Measurements from ENCODE around the gene TMEM239.
"Not testable (repeated sequence)": the region's sequence is repeated elsewhere in the genome, so short reads cannot be mapped to it uniquely, and the experiment has no call there.

The TMEM239 gene

DNA sequence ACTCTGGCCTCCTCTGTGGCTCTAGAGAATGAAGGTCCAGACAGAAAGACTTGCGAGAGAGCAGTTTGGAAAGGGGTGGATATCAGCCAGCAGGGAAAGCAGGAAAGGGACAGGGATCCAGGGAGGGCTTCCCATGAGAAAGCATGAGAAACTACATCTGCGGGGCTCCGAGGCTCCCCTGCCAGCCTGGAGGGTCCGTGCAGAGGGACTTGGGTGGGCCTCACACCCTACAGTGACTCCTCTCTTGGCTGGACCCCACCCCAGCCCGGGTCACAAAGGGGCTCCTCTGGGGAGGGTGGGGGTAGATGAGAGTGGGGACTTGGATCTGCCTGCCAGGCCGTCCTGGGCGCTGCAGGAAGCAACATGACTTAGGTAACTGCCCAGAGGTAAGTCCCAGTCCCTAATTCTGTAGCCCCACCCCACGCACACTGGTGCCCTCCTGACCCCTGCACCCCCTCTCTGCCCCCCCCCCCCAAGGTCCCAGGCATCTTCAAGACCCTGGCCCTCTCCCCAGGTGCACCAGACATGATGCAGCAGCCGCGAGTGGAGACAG is at the start of gene TMEM239:
Gene TMEM239, plus strand, starts transcription at position 335 of the 553 bp plus-strand sequence. Its CDS starts 191 bp downstream, at position 526.
- peaks cover 8 to 12% of the 10 kb centered on the region in 2 donors for H3K27me3 ChIP-seq (ENCODE audit: control insufficient read depth in 1 of 2, insufficient read depth in 2 of 2, low read length in 2 of 2)
- no peak within 1 kb of the TSS for H3K9ac ChIP-seq (ENCODE audit: low read depth in 1 of 2, low read length in 2 of 2)
- H3K27ac ChIP-seq (ENCODE audit: low read depth, low read length): no peak within 1 kb of the TSS
- no peaks in the 10 kb centered on the region for H3K4me1 ChIP-seq (ENCODE audit: control insufficient read depth in 1 of 2, insufficient read depth in 2 of 2, low read length in 2 of 2)
- no peaks in the 10 kb centered on the region for H3K36me3 ChIP-seq (ENCODE audit: control insufficient read depth in 1 of 2, insufficient read depth in 2 of 2, low read length in 2 of 2)
- no peak within 1 kb of the TSS for H3K4me3 ChIP-seq (ENCODE audit: low read depth in 1 of 2, low read length in 2 of 2)
- peaks cover 8 to 9% of the 10 kb centered on the region in 2 donors for H3K9me3 ChIP-seq (ENCODE audit: control insufficient read depth in 1 of 2, low read length in 2 of 2)

DNA sequence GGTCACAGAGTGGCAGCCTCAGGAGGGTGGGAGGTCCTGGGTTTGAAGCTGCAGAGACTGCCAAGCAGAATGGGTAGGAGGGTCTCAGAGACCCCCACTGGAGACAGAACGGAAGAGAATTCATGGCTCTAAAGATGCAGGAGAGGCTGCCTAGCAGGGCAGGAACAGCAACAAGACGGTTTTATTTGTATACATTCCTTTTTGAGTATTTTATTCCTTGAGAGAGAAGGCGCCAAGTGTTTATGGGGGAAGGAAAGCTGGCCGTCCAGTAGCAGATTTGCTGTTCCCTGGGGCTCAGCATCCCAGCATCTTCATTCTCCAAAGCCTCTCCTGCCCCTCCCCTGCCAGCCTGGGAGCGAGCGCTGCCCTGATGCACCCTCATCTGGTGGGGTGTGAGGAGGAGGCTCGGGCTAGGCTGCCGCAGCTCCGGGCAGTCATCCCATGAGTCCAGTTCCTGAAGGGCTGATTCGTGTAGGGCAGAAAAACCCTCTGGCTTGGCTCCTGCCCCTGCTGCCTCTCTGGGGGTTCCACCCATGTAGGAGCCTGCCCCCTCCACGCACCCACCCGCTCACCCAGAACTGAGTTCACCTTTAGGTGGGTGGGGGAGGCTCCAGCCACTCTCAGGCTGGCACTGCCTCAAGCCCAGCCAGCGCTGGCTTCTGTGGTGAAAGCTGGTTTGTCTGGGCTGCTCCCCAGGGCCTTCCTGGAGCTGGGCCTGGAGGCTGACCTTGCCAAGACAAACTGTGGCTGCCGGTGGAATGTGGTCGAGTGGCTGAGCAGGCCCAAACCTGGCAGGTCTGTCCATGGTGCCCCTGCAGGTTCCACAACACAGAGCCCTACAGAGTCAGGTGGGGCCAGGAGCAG is 48.2 kb upstream of the TMEM239 start:
- no peaks in the 10 kb centered on the region for H3K4me1 ChIP-seq (ENCODE audit: control insufficient read depth in 1 of 2, insufficient read depth in 2 of 2, low read length in 2 of 2)
- no peak overlapping the region for H3K27ac ChIP-seq (ENCODE audit: low read depth, low read length)
- no peak overlapping the region for H3K9ac ChIP-seq (ENCODE audit: low read depth in 1 of 2, low read length in 2 of 2)
- H3K4me3 ChIP-seq (ENCODE audit: low read depth in 1 of 2, low read length in 2 of 2): no peak overlapping the region
- H3K27me3 ChIP-seq (ENCODE audit: control insufficient read depth in 1 of 2, insufficient read depth in 2 of 2, low read length in 2 of 2): peaks cover 0 to 8% of the 10 kb centered on the region in 2 donors
- no peaks in the 10 kb centered on the region for H3K9me3 ChIP-seq (ENCODE audit: control insufficient read depth in 1 of 2, low read length in 2 of 2)
- H3K36me3 ChIP-seq (ENCODE audit: control insufficient read depth in 1 of 2, insufficient read depth in 2 of 2, low read length in 2 of 2): no peaks in the 10 kb centered on the region

DNA sequence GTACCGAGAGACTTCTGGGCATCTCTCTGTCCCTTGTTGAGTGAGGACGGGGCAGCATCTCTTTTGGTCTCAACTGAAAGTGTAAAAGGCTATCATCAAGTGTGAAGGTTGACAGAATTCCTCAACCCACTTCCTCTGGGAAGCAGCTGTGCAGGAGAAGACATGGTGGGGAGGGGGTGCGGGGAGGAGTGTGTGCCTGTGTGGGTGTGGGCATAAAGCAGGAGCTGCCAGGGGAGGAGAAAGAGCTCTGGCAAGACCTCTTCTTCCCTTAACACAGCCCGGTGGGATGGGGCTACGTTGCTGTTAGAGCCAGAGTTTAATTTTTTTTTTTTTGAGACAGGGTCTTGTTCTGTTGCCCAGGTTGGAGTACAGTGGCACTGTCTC is 47.5 kb upstream of the TMEM239 start:
- Histone ChIP-seq H3K27ac (ENCODE audit: low read depth, low read length) (no peak overlapping the region), H3K9ac (ENCODE audit: low read depth in 1 of 2, low read length in 2 of 2) (no peak overlapping the region), H3K36me3 (ENCODE audit: control insufficient read depth in 1 of 2, insufficient read depth in 2 of 2, low read length in 2 of 2) (no peaks in the 10 kb centered on the region), H3K4me3 (ENCODE audit: low read depth in 1 of 2, low read length in 2 of 2) (no peak overlapping the region), H3K27me3 (ENCODE audit: control insufficient read depth in 1 of 2, insufficient read depth in 2 of 2, low read length in 2 of 2) (peaks cover 0 to 8% of the 10 kb centered on the region in 2 donors), H3K4me1 (ENCODE audit: control insufficient read depth in 1 of 2, insufficient read depth in 2 of 2, low read length in 2 of 2) (no peaks in the 10 kb centered on the region), H3K9me3 (ENCODE audit: control insufficient read depth in 1 of 2, low read length in 2 of 2) (no peaks in the 10 kb centered on the region)

DNA sequence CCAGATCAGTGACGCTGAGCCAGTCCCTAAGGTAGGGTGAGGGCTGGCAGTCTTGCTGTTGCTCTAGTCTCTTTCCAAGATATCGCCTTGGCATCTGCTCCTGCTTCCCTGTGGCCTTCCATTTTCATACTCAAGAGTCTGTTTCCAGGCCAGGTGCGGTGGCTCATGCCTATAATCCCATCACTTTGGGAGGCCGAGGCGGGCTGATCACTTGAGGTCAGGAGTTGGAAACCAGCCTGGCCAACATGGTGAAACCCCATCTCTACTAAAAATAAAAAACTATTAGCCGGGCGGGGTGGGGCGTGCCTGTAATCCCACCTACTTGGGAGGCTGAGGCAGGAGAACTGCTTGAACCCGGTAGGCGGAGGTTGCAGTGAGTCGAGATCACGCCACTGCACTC is 46.1 kb upstream of the TMEM239 start:
- not testable (repeated sequence) for H3K9ac ChIP-seq (ENCODE audit: low read depth in 1 of 2, low read length in 2 of 2); H3K27me3 ChIP-seq (ENCODE audit: control insufficient read depth in 1 of 2, insufficient read depth in 2 of 2, low read length in 2 of 2); H3K4me3 ChIP-seq (ENCODE audit: low read depth in 1 of 2, low read length in 2 of 2); H3K36me3 ChIP-seq (ENCODE audit: control insufficient read depth in 1 of 2, insufficient read depth in 2 of 2, low read length in 2 of 2); H3K4me1 ChIP-seq (ENCODE audit: control insufficient read depth in 1 of 2, insufficient read depth in 2 of 2, low read length in 2 of 2); H3K27ac ChIP-seq (ENCODE audit: low read depth, low read length); H3K9me3 ChIP-seq (ENCODE audit: control insufficient read depth in 1 of 2, low read length in 2 of 2)

DNA sequence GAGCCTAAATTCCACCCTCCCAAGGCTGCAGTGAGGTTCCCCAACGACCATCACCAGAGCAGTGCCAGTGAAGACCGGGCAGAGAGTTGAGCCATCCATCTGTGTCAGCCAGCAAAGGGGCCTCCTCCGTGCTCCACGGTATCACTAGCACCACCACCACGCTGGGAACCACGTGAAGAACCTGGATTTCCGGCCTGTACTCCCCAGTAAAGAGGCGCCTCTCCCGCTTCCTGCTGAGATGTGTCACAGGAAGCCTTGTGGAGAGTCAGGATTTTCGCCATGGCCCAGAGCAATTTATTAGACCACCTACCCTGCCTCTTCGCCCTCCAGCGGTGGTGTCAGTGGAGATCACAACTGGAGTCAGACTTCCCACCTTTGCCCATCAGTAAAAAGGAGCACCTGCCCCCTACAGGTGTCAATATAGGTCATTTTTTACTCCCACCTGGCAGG is 44.5 kb upstream of the TMEM239 start:
- Histone ChIP-seq H3K4me1 (ENCODE audit: control insufficient read depth in 1 of 2, insufficient read depth in 2 of 2, low read length in 2 of 2) (no peaks in the 10 kb centered on the region), H3K4me3 (ENCODE audit: low read depth in 1 of 2, low read length in 2 of 2) (no peak overlapping the region), H3K36me3 (ENCODE audit: control insufficient read depth in 1 of 2, insufficient read depth in 2 of 2, low read length in 2 of 2) (no peaks in the 10 kb centered on the region), H3K9me3 (ENCODE audit: control insufficient read depth in 1 of 2, low read length in 2 of 2) (no peaks in the 10 kb centered on the region), H3K27ac (ENCODE audit: low read depth, low read length) (no peak overlapping the region), H3K27me3 (ENCODE audit: control insufficient read depth in 1 of 2, insufficient read depth in 2 of 2, low read length in 2 of 2) (peaks cover 0 to 8% of the 10 kb centered on the region in 2 donors), H3K9ac (ENCODE audit: low read depth in 1 of 2, low read length in 2 of 2) (no peak overlapping the region)

DNA sequence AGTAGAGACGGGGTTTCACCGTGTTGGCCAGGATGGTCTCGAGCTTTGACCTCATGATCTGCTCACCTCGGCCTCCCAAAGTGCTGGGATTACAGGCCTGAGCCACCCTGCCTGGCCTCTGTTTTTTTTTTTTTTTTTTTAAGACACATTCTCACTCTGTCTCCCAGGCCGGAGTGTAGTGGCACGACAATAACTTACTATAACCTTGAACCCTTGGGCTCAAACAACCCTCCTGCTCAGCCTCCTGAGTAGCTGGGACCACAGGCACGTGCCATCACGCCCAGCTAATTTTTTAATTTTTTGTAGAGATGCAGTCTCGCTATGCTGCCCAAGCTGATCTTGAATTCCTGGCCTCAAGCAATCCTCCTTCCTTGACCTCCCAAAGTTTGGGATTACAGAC is 42.4 kb upstream of the TMEM239 start:
- no peak overlapping the region for H3K27ac ChIP-seq (ENCODE audit: low read depth, low read length)
- H3K9me3 ChIP-seq (ENCODE audit: control insufficient read depth in 1 of 2, low read length in 2 of 2): no peaks in the 10 kb centered on the region
- no peak overlapping the region for H3K9ac ChIP-seq (ENCODE audit: low read depth in 1 of 2, low read length in 2 of 2)
- H3K4me1 ChIP-seq (ENCODE audit: control insufficient read depth in 1 of 2, insufficient read depth in 2 of 2, low read length in 2 of 2): no peaks in the 10 kb centered on the region
- no peaks in the 10 kb centered on the region for H3K36me3 ChIP-seq (ENCODE audit: control insufficient read depth in 1 of 2, insufficient read depth in 2 of 2, low read length in 2 of 2)
- no peak overlapping the region for H3K4me3 ChIP-seq (ENCODE audit: low read depth in 1 of 2, low read length in 2 of 2)
- peaks cover 0 to 3% of the 10 kb centered on the region in 2 donors for H3K27me3 ChIP-seq (ENCODE audit: control insufficient read depth in 1 of 2, insufficient read depth in 2 of 2, low read length in 2 of 2)

DNA sequence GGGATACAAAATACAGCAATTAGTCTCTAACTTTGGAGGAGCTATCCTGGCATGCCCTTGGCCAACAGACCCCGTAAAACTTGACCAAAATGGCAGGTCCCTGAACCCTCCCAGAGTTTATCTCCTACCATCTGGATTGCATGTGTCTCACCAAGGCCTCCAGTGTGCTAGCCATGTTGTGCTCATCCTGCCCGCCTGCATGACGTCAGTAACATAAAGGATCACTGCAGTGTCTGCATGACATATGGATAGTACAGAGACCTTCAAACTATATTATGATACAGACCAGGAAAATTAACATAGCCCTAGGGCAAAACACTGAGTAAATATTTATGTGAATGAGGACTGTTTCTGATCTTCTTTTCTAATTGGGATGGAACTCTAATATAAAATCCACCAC is 41.0 kb upstream of the TMEM239 start:
- no peak overlapping the region for H3K9ac ChIP-seq (ENCODE audit: low read depth in 1 of 2, low read length in 2 of 2)
- peaks cover 0 to 3% of the 10 kb centered on the region in 2 donors for H3K27me3 ChIP-seq (ENCODE audit: control insufficient read depth in 1 of 2, insufficient read depth in 2 of 2, low read length in 2 of 2)
- H3K9me3 ChIP-seq (ENCODE audit: control insufficient read depth in 1 of 2, low read length in 2 of 2): no peaks in the 10 kb centered on the region
- no peaks in the 10 kb centered on the region for H3K36me3 ChIP-seq (ENCODE audit: control insufficient read depth in 1 of 2, insufficient read depth in 2 of 2, low read length in 2 of 2)
- no peak overlapping the region for H3K27ac ChIP-seq (ENCODE audit: low read depth, low read length)
- H3K4me1 ChIP-seq (ENCODE audit: control insufficient read depth in 1 of 2, insufficient read depth in 2 of 2, low read length in 2 of 2): no peaks in the 10 kb centered on the region
- no peak overlapping the region for H3K4me3 ChIP-seq (ENCODE audit: low read depth in 1 of 2, low read length in 2 of 2)

DNA sequence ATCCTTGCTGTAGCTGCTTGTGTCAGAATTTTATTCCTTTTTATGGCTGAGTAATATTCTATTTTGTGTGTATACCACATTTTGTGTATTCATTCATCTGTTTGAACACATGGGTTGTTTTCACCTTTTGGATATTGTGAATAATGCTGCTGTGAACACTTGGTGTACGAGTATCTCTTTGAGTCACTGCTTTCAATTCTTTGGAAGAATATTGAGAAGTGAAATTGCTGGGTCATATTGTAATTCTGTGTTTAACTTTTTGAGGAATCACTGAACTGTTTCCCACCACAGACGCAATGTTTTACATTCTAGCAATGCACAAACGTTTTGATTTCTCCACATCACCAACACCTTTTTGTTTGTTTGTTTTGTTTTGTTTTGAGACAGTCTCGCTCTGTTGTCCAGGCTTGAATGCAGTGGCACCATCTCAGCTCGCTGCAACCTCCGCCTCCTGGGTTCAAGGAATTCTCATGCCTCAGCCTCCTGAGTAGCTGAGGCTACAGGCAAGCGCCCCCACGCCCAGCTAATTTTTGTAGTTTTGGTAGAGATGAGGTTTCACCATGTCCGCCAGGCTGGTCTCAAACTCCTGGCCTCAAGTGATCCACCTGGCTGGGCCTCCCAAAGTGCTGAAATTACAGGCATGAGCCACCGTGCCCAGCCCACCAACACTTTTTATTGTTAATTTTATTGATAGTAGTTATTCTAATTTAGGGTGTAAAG is 37.4 kb upstream of the TMEM239 start:
- Histone ChIP-seq H3K9ac (ENCODE audit: low read depth in 1 of 2, low read length in 2 of 2) (no peak overlapping the region), H3K27ac (ENCODE audit: low read depth, low read length) (no peak overlapping the region), H3K4me3 (ENCODE audit: low read depth in 1 of 2, low read length in 2 of 2) (no peak overlapping the region), H3K27me3 (ENCODE audit: control insufficient read depth in 1 of 2, insufficient read depth in 2 of 2, low read length in 2 of 2) (peaks cover 0 to 3% of the 10 kb centered on the region in 2 donors), H3K4me1 (ENCODE audit: control insufficient read depth in 1 of 2, insufficient read depth in 2 of 2, low read length in 2 of 2) (no peaks in the 10 kb centered on the region), H3K36me3 (ENCODE audit: control insufficient read depth in 1 of 2, insufficient read depth in 2 of 2, low read length in 2 of 2) (no peaks in the 10 kb centered on the region), H3K9me3 (ENCODE audit: control insufficient read depth in 1 of 2, low read length in 2 of 2) (no peaks in the 10 kb centered on the region)

DNA sequence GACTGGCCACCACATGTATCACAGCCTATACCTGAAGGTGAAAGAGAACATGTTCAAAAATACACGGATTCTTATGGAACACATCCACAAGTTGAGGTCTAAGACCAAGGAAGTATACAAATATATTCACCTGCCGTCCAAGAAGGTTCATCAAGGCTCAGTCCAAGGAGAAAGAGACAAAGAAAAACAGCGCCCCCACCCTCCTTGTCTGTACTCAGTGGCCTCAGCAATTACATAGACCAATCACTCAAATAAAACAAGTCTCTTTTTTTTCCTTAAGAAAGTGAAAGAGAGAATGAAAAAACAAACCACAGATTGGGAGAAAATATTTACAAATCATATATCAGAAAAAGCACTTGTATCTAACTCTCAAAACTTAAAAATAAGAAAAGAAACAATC is 35.2 kb upstream of the TMEM239 start:
- Histone ChIP-seq H3K9me3 (ENCODE audit: control insufficient read depth in 1 of 2, low read length in 2 of 2) (no peaks in the 10 kb centered on the region), H3K9ac (ENCODE audit: low read depth in 1 of 2, low read length in 2 of 2) (no peak overlapping the region), H3K36me3 (ENCODE audit: control insufficient read depth in 1 of 2, insufficient read depth in 2 of 2, low read length in 2 of 2) (no peaks in the 10 kb centered on the region), H3K27me3 (ENCODE audit: control insufficient read depth in 1 of 2, insufficient read depth in 2 of 2, low read length in 2 of 2) (peaks cover 0 to 3% of the 10 kb centered on the region in 2 donors), H3K4me3 (ENCODE audit: low read depth in 1 of 2, low read length in 2 of 2) (no peak overlapping the region), H3K27ac (ENCODE audit: low read depth, low read length) (no peak overlapping the region), H3K4me1 (ENCODE audit: control insufficient read depth in 1 of 2, insufficient read depth in 2 of 2, low read length in 2 of 2) (no peaks in the 10 kb centered on the region)
